ENCODE results near the gene ULK4.
A peak's percentile ranks its signal among the peaks of the same experiment; 100 is the strongest.

ULK4 gene

DNA sequence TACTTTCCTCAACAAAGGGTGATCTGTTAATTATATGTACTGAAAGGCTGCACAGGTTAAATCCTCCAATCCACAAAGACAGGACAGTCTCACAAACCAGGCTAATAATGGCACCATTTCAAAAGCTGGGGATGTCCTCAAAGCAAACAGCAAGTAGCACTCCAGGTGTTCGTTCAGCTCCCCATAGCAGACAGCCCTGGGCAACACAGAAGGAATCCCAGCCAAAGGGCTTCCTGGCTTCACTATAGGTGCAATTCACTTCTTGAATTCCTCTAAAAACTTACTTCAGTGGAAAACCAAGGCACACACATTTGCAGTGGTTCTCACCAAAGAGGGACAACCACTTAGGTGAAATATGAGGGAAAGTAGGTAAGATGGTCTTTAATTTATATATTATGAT lies 595.9 kb downstream of the ULK4 start:
- no peak for DNase-seq

GRCh38 chr3:41364736-41365135 lies 597.2 kb downstream of the ULK4 start:
- peak in 2 of 56 donors; percentile 4 to 12 for DNase-seq

DNA sequence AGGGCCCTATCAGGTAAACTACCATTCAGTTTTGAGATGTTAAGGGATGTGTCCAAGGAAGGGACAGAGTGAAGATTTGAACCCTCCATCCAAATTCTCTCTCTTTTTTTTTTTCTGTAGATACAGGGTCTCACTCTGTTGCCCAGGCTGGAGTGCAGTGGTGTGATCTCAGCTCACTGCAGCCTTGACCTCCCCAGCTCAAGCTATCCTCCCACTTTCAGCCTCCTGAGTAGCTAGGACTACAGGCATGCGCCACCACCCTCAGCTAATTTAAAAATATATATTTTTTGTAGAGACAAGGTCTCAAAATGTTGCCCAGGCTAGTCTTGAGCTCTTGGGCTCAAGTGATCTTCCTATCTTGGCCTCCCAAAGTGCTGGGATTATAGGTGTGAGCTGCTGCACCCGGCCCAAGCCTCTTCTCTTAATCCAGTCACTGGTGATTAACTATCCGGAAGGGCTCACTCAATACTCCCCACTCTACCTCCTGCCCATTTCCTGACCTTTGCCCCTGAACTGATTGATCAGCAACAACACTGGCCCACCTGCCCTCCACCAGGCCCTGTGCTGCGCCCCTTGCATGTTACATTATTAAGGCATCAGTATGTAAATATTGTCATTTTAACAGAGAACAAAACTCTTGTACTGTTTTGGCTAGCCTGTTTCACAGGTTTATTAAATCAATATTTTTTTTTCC lies 597.9 kb downstream of the ULK4 start:
- no peak for DNase-seq

- DNase-seq: peak in 1 of 56 donors; percentile 32
These were observed 599.0 kb downstream of the ULK4 start for GRCh38 chr3:41362638-41363559.

DNA sequence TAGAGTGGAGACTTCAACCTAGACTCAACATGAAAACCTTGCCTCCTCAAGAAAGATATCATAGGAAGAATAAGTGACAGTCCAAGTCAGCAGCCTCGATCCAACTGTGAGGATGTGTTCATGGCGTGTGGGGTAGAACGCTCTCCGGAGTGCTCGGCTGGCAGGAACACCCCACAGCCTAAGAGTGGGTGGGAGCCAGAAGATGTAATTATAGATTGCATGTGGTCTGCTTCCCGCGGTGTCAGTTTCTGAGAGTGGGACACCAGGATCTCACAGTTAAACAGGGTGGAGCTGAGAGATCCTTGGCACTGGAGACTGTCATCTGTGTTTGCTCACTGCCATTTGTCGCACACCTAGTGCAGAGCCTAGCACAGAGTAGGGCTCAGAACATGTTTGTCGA lies 604.6 kb downstream of the ULK4 start:
- peak in 5 of 56 donors; percentile 5 to 25 (median 14) for DNase-seq

DNA sequence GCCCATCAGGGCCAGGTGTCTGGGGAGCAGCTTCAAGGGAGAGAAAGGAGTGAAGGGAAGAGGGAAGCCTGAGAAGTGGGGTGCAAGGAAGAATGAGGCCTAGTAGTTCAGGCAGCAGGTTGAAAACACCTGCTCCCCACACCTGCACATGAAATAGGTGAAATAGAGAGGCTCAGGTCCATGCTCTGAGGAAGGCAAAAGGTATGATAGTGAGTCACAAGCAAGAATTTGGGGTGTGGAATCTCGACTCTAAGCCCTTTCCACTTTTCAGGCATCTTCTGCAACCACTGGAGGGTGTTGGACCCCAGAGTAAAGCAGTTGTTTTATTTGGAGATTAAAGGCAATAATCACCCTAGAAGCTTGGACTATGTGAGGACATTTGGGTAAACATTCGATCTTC lies 605.1 kb downstream of the ULK4 start:
- no peak for DNase-seq

DNA sequence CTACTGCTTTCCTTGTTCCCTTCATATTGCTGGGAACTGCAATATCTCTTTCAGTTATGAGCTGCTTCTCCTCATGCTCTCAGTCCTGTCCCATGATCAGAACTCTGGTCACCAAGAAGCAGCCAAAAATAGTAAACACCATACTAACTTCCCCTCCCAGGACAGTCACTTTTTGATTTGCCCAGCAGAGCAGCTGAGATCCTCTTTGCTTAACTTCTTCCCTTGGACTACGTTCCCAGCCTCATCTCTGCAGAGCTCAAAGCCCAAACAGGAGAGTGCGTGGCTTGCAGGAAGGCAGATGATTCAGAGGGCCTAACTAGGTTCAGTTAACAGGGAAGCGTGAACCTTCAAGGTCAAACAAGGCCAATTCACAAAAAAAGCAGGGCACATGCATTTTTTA lies 609.4 kb downstream of the ULK4 start:
- DNase-seq: peak in 1 of 56 donors; percentile 4

DNA sequence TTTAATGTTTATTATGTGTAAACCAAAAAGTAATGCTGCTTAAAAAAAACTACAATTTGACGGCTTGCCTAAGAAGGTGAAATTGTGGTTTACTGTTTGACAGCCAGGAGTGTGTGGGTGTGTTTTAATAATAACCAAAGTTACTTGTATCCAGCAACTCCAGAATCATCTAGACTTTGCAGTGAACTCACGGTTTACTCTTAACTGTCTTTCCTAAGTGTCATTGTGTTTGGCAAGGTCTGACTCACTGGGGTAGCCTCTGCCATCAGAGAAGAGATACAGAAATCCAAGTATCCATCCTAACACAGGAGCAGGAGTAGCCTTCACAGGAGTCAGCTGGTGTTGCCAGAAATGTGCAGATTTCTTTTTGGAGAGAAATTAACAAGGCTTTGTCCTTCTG lies 611.5 kb downstream of the ULK4 start:
- no peak for DNase-seq

- no peak for DNase-seq
These were observed 613.5 kb downstream of the ULK4 start for GRCh38 chr3:41348401-41348800.

DNA sequence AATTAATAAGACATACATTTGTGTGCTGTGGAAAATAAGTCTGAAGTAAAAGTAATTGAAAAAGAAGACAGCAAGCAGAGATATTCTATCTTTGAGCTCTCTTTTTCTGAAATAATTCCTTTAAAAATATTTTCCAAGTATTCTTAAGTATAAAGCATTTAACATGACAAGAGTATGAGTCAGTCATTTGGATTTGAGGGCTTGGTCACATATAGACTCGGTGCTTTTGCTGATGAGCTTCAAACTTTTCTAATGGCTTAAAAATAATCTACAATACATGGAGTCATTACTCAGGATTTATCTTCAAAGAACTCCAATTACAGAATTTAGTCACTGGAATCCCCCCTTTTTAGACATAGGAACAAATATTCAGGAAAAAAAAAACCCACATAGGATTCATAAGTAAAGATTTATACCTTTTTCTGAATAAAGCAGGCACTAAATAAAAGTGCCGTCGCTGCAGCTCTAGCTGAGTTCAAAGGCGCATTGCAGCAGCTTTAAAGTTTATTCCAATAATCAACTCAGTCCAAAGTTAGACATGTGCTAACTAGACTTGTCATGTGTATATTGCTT lies 615.1 kb downstream of the ULK4 start:
- DNase-seq: no peak

DNA sequence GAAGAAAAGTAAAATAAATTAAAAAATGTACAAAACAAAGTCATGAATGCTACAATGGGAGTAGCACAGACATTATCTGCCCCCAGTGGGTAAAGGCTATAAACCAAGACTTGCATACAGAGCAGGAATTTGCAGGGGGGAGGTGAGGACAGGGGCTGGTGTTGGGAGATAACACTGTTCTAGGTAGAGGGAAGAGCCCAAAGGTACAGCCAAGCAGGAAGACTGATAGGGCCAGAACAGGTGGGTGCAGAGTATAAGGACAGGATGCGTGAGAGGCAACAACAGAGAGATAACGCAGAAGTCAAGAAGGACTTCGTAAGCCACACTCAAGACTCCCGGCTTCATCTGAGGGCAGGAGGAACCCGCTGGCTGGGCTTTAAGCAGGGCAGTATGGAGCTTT lies 616.1 kb downstream of the ULK4 start:
- no peak for DNase-seq

GRCh38 chr3:41339758-41340157 lies 622.1 kb downstream of the ULK4 start:
- no peak for DNase-seq

DNA sequence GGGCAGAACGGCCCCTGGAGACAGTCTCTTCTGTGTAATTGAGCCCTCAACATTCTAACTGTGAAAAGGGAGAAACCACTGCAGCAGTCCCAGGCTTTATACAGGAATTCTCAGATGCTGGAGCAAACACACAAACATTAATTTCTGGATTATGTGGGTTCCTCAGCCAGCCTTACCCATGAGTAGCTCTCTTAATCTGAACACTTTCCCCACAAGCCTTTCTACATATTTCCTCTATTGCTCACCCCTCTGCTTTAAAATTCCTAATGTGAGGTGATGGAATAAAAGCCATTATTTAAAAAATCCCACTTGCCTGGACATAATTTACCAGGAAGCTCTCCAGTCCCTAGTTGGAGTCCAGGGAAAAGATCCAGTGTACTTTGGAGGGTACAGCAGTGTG lies 623.6 kb downstream of the ULK4 start:
- DNase-seq: no peak

- DNase-seq: no peak
These were observed 627.5 kb downstream of the ULK4 start for GRCh38 chr3:41334426-41334825.

DNA sequence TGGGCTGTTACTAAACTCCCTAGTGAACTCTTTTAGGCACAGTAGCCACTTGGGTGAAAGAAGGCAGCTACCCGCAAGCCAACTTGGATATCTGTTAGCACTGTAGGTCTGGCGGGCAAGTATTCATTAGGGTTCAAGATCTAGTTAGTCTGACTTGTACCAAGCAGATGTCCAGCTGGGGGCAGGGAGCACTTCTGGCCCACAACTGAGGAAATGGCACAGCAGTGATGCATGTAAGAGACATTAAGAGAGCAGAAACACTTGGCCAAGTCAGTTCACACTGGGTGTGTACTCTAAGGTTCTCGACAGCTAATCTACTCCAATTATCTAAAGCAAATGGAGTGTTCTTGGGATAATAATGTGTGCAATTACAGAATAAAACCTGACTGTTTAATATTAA lies 630.9 kb downstream of the ULK4 start:
- no peak for DNase-seq

DNA sequence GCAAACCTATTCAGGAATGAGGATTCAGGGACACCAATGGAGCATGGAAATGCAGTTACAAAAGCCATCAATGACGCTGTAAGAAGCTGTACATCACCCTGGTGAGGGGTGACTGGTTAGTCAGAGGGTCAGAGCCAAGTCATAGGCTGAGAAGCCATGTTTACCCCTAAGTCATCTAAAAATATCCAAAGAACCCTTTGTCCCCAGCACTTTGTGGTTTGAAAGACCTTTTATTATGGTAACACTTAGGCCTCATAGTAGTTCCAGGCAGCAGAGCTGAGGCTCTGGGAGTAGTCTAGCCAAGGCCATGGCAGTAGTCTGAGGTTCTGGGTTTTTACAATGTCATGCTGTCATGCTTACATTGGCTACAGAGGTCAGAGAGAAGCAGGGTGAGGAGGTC lies 631.4 kb downstream of the ULK4 start:
- no peak for DNase-seq

DNA sequence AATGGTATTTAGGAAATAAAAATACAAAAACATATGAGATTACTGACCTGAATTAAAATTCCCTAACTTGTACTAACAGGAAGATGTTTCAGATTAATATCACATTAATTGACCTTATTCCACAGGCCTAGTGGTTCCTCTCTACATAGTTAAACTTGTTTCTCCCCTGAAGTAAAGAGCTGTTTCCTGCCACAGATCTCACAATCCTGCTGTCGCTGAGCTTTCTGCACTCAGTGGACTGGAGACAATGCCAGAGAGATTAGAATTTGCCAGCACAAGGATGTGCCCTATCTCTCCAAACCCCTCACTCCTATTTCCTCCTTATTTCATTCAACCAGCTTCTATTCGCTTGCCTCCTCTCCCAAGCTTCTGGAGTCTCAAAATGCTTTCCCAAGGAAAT lies 632.0 kb downstream of the ULK4 start:
- no peak for DNase-seq

DNA sequence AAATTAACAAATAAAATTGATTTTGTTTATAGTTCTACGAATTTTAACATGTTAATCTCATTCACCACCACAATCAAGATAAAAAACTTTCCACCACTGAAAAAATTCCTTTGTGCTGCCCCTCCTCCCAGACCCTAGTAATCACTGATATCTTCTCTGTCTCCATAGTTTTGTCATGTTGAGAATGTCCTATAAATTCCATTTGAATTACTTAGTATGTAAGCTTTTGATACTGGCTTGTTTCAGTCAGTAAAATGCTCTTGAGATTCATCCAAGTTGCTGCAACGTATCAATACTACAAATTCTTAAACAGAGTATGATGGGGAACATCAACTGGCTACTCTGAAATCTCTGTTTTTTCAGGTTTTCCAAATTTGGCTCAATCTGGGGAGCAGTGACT lies 633.0 kb downstream of the ULK4 start:
- no peak for DNase-seq

GRCh38 chr3:41327718-41328117 lies 634.2 kb downstream of the ULK4 start:
- DNase-seq: no peak

DNA sequence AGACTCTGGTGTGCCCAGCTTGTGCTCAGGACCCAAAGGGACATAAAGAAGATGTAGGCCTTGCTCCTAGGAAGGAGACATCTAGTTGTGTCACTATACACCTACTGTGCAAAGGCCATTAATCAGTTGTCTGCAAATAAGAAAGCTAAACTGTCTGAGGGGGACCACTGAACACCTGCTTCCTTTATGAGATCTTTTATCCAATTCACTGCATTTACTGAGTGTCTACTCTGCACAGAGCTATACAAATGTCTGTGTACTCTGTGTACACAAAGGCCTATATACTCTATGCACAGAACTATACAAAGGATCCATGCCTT lies 637.8 kb downstream of the ULK4 start:
- no peak for DNase-seq

GRCh38 chr3:41323467-41324155 lies 638.3 kb downstream of the ULK4 start:
- DNase-seq: no peak

- no peak for DNase-seq
These were observed 640.3 kb downstream of the ULK4 start for GRCh38 chr3:41321642-41321980.

Measured in amygdala (tissue), 56 donors.